Measurements from ENCODE around the gene CETP. TPM values are rescaled to one million over a fixed set of nuclear protein-coding genes. Genes with fewer than 3 reads are reported as not detected.

The CETP gene
- total and polyA plus RNA-seq, 9 of the 15 experiments (the other 6 are each of a cell fraction or from before 2014, with no cell fraction given) = 0.07 to 0.11 TPM; not detected in 7

DNA sequence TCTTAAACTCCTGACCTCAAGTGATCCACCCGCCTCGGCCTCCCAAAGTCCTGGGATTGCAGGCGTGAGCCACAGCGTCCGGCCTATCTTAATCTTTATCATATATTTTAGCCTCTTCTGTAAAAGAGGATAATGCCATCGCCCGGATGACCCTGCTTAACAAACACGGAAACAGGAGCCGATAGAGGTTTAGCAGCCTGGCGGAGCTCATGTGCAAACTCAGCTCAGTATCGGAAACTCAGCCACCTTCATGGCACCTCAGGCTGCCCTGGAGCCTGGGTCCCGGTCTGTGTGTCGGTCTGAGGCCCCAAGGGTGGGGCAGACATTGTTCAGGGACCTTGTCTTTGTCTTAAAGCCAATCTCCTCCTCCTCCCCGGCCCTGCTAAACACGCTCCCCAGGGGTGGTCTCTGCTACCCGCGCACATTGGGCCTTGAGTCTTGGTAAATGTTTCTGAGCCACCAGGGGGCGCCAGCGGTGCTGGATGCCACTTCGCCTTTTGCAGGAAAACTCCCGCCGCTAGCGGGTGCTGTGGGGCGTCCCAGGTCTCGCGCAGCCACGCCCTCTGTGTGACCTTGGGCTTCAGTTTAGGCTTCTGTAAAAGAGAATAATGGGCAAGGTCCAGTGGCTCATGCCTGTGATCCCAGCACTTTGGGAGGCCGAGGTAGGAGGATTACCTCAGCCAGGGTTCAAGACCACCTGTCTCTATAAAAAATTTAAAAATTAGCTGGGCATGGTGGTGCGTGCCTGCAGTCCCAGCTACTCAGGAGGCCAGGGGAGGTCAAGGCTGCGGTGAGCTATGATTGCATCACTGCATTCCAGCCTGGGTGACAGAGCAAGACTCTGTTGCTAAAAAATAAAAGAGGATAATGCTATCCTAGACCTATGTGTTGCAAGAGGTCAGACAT, 2.7 kb downstream of the CETP start (continued):
- TF ChIP-seq, protein P1, sequence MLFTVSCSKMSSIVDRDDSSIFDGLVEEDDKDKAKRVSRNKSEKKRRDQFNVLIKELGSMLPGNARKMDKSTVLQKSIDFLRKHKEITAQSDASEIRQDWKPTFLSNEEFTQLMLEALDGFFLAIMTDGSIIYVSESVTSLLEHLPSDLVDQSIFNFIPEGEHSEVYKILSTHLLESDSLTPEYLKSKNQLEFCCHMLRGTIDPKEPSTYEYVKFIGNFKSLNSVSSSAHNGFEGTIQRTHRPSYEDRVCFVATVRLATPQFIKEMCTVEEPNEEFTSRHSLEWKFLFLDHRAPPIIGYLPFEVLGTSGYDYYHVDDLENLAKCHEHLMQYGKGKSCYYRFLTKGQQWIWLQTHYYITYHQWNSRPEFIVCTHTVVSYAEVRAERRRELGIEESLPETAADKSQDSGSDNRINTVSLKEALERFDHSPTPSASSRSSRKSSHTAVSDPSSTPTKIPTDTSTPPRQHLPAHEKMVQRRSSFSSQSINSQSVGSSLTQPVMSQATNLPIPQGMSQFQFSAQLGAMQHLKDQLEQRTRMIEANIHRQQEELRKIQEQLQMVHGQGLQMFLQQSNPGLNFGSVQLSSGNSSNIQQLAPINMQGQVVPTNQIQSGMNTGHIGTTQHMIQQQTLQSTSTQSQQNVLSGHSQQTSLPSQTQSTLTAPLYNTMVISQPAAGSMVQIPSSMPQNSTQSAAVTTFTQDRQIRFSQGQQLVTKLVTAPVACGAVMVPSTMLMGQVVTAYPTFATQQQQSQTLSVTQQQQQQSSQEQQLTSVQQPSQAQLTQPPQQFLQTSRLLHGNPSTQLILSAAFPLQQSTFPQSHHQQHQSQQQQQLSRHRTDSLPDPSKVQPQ (CRISPR knock-in tag; IDR thresholded peaks at IDR 0.05; ENCODE audit: borderline replicate concordance) = no peak
- no peak for TF ChIP-seq HNRNPK (IDR thresholded peaks at IDR 0.05; ENCODE audit: low read depth, low read length, poor library complexity, severe bottlenecking)
- TF ChIP-seq HMBOX1 (IDR thresholded peaks at IDR 0.05) = no peak
- peak; percentile 80 for TF ChIP-seq REST (IDR thresholded peaks at IDR 0.05; ENCODE audit: borderline replicate concordance)
- TF ChIP-seq REST (CRISPR knock-in tag; IDR thresholded peaks at IDR 0.05; ENCODE audit: low read depth) = no peak
- TF ChIP-seq ZNF695 (CRISPR knock-in tag; IDR thresholded peaks at IDR 0.05) = no peak
- no peak for TF ChIP-seq MIER1 (IDR thresholded peaks at IDR 0.05; ENCODE audit: low read depth)
- TF ChIP-seq MAZ (CRISPR knock-in tag; conservative IDR thresholded peaks at IDR 0.05 in 1 of 2, IDR thresholded peaks at IDR 0.05 in 1 of 2) = peak; percentile 21 to 35; a peak in 1 of 4 replicates
- no peak for TF ChIP-seq ZNF707 (CRISPR knock-in tag; conservative IDR thresholded peaks at IDR 0.05)
- TF ChIP-seq RFX1 (IDR thresholded peaks at IDR 0.05) = no peak
- TF ChIP-seq, protein P2, sequence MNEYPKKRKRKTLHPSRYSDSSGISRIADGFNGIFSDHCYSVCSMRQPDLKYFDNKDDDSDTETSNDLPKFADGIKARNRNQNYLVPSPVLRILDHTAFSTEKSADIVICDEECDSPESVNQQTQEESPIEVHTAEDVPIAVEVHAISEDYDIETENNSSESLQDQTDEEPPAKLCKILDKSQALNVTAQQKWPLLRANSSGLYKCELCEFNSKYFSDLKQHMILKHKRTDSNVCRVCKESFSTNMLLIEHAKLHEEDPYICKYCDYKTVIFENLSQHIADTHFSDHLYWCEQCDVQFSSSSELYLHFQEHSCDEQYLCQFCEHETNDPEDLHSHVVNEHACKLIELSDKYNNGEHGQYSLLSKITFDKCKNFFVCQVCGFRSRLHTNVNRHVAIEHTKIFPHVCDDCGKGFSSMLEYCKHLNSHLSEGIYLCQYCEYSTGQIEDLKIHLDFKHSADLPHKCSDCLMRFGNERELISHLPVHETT (CRISPR knock-in tag; conservative IDR thresholded peaks at IDR 0.05 in 1 of 2, IDR thresholded peaks at IDR 0.05 in 1 of 2) = peak in 1 of 2 experiments; percentile 35; a peak in 1 of 4 replicates
- no peak for TF ChIP-seq SNRNP70 (optimal IDR thresholded peaks at IDR 0.05; ENCODE audit: low read depth, low read length)

All from K562 (cell line).